Common myeloid progenitor, CD34-positive (primary cell): Measurements from ENCODE around the gene CAPNS2.
"Not testable (repeated sequence)": the region's sequence is repeated elsewhere in the genome, so short reads cannot be mapped to it uniquely, and the experiment has no call there.

Experiments
- CTCF ChIA-PET: fragments of 350-600 bp; sonication (Branson Sonifier 250); formaldehyde crosslinking; loops from one replicate; lab custom pipeline; 2021; ENCODE audit warnings: antibody characterized with exemption; lab: Charles Lee
- POLR2A ChIA-PET: fragments of 350-600 bp; sonication (Branson Sonifier 250); formaldehyde crosslinking; loops from one replicate; lab custom pipeline; 2021; ENCODE audit warnings: antibody characterized with exemption; lab: Charles Lee
- DNase-seq, 3 donors: peaks; one replicate each; pipeline versions ENCODE4 v3.0.0 to v3.0.0-alpha.2; 2013
- H3K27ac ChIP-seq, 2 experiments: 1 replicate in 1 of 2; 2 replicates in 1 of 2; pipeline ENCODE4 v1.7.0; 2013; ENCODE audit warnings: inconsistent platforms in 2 of 2, low read length in 2 of 2, mild to moderate bottlenecking in 2 of 2, low read depth in 1 of 2, moderate library complexity in 1 of 2; ENCODE audit not compliant: severe bottlenecking in 2 of 2, insufficient read depth in 1 of 2, poor library complexity in 1 of 2
- H3K27me3 ChIP-seq, 5 experiments: replicated peaks in 2 of 5; 1 replicate in 3 of 5; 2 replicates in 2 of 5; pipeline versions ENCODE4 v1.6.1 to v1.7.0; 2013; ENCODE audit warnings: low read length in 4 of 5, mild to moderate bottlenecking in 2 of 5, moderate library complexity in 2 of 5, inconsistent platforms in 1 of 5; ENCODE audit not compliant: insufficient read depth in 5 of 5, control insufficient read depth in 4 of 5
- H3K36me3 ChIP-seq, 4 experiments: 1 replicate in 2 of 4; 2 replicates in 2 of 4; pipeline versions ENCODE4 v1.6.1 to v1.7.0; 2013; ENCODE audit warnings: low read length in 3 of 4, control low read depth in 1 of 4, mild to moderate bottlenecking in 1 of 4; ENCODE audit not compliant: control insufficient read depth in 4 of 4, insufficient read depth in 4 of 4
- H3K4me1 ChIP-seq, 4 experiments: 1 replicate in 3 of 4; 2 replicates in 1 of 4; pipeline versions ENCODE4 v1.6.1 to v1.7.1; 2013; ENCODE audit warnings: low read length in 3 of 4, mild to moderate bottlenecking in 3 of 4, control low read depth in 1 of 4, inconsistent platforms in 1 of 4, moderate library complexity in 1 of 4; ENCODE audit not compliant: control insufficient read depth in 4 of 4, insufficient read depth in 4 of 4; ENCODE audit errors: control extremely low read depth in 1 of 4
- H3K4me3 ChIP-seq, 7 experiments: 1 replicate in 4 of 7; 2 replicates in 3 of 7; pipeline versions ENCODE4 v1.5.1 to v1.7.0; 2013; ENCODE audit warnings: mild to moderate bottlenecking in 7 of 7, low read length in 6 of 7, moderate library complexity in 6 of 7, inconsistent platforms in 2 of 7, low read depth in 2 of 7, control low read depth in 1 of 7; ENCODE audit not compliant: insufficient read depth in 4 of 7, control insufficient read depth in 1 of 7; ENCODE audit errors: extremely low read depth in 1 of 7
- H3K9me3 ChIP-seq, 5 experiments: 1 replicate in 4 of 5; 2 replicates in 1 of 5; pipeline versions ENCODE4 v1.6.1 to v1.7.1; 2013; ENCODE audit warnings: low read length in 4 of 5, mild to moderate bottlenecking in 2 of 5, inconsistent platforms in 1 of 5, low read depth in 1 of 5, moderate library complexity in 1 of 5; ENCODE audit not compliant: control insufficient read depth in 4 of 5, insufficient read depth in 2 of 5; ENCODE audit errors: control extremely low read depth in 1 of 5
- WGBS: methylation state at CpG from one replicate; pipeline ENCODE4 v1.1.5; 2013; ENCODE audit not compliant: insufficient coverage; 5-methylcytosine and 5-hydroxymethylcytosine counted together

The CAPNS2 gene

GRCh38 chr16:55615670-55616069, 49.2 kb downstream of the CAPNS2 start:
- H3K4me3 ChIP-seq, H3K27me3 ChIP-seq, POLR2A ChIA-PET, H3K36me3 ChIP-seq, H3K9me3 ChIP-seq: not testable (repeated sequence)
- peaks cover 0 to 38% (median 8%) of the 10 kb centered on the region in 4 experiments for H3K4me1 ChIP-seq
- H3K27ac ChIP-seq, result peak overlapping the region in 1 of 2 experiments; percentile 71
- peak in 1 of 3 donors; percentile 33 for DNase-seq
- CTCF ChIA-PET, result interaction anchor here (2.7 kb wide), 1 partner anchor 10 kb away, joined by 10 read pairs; no protein-coding TSS in a partner anchor
- 76% methylated on average over 11 of the region's 11 CpGs for WGBS
